ENCODE data around the gene VGLL2. TPM values are rescaled to one million over a fixed set of nuclear protein-coding genes. Genes with fewer than 3 reads are reported as not detected.

VGLL2 gene
- polyA plus RNA-seq, 4 donors, result not detected

DNA sequence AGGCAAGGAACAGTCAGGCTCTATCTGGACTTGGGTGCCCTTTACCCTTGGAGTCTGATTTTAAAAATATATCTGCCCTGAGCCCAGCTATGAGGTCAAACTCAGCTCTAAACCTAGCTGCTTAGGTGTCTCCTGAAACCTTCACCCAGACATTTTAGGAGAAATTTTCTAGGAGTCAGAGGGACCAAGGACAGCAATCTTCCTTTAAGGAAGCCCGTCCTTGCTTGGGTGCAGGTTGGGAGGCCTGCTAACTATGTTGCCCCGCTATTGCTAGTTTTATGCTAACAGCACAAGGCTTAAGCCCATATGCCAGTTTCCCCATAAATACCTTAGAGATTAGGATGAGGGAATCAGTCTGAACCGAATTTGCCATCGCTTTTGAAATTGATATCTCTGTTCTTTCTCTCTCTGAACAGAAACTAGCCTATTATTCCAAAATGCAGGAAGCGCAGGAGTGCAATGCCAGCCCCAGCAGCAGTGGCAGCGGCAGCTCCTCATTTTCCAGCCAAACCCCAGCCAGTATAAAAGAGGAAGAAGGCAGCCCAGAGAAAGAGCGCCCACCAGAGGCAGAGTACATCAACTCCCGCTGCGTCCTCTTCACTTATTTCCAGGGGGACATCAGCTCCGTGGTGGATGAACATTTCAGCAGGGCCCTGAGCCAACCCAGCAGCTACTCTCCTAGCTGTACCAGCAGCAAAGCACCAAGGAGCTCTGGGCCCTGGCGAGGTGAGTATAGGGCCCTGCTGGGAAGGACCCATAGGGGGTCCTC lies 2.6 kb downstream of the VGLL2 start:
- no peak for DNase-seq (ENCODE audit: low read depth in 4 of 4, low spot score in 2 of 4)

DNA sequence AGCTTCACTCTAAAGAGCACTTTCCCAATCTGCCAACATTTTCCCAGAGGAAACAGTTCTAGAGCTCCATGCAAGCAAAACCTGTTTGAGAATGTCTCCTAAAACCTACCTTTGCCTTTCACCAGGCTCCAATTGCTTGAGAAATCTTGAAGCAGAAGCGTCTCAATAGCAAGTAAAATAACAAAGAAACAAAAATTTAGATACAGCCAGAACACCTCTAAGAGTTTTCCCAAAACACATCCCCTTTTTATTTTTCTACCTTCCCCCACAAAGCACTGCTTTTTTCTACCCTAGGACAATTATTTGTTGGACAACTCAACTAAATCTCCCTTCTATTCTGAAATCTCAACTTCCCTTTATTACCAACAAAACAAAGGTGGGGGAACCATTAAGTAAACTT lies 3.6 kb downstream of the VGLL2 start:
- DNase-seq (ENCODE audit: low read depth in 4 of 4, low spot score in 2 of 4), result no peak

DNA sequence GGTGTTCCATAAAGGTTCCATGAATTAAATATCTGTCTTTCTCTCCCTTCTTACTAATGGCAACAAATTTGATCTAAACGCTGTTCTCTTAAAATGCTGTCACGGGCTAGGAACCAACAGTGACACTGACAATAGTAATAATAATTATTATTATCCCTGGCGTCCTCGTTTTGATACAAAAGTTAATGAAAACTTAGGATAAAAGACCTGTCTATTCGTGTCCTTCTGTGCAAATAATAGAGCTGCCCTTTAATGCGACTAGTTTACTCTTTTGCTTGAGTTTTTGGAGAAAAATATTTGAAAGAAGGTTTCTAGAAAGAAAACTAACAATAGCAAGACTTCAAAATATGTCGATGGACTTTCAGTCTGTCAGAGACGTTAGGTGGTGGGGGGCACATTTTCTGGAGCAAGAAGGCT lies 4.3 kb downstream of the VGLL2 start:
- no peak for DNase-seq (ENCODE audit: low read depth in 4 of 4, low spot score in 2 of 4)

DNA sequence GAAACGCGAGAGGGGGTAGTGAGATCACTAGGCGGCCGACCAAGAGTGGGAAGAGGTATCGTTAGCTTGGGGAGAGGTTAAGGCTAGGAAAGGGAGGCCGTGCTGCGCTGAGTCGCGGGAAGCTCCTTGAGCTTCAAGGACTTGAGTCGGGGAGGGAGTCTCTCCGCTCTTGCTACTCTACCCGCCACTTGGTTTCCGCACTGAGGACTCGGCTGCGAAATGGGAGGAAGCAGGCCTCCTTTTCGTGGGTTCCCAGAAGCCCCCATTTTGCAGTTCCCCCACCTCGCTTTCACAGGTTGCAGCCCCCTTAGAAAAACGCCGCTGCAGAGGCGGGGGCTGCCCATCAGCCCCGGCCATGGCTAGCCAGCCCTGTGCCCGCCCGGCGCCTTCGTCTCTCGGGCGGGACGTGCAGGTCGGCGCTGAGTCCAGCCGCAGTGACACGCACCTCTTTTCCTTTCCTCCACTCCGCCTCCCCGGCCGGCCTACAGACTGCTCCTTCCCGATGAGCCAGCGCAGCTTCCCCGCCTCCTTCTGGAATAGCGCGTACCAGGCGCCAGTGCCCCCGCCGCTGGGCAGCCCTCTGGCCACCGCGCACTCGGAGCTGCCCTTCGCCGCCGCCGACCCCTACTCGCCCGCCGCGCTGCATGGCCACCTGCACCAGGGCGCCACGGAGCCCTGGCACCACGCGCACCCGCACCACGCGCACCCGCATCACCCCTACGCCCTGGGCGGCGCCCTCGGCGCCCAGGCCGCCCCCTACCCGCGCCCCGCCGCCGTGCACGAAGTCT lies 4.9 kb downstream of the VGLL2 start:
- DNase-seq (ENCODE audit: low read depth in 4 of 4, low spot score in 2 of 4), result no peak

DNA sequence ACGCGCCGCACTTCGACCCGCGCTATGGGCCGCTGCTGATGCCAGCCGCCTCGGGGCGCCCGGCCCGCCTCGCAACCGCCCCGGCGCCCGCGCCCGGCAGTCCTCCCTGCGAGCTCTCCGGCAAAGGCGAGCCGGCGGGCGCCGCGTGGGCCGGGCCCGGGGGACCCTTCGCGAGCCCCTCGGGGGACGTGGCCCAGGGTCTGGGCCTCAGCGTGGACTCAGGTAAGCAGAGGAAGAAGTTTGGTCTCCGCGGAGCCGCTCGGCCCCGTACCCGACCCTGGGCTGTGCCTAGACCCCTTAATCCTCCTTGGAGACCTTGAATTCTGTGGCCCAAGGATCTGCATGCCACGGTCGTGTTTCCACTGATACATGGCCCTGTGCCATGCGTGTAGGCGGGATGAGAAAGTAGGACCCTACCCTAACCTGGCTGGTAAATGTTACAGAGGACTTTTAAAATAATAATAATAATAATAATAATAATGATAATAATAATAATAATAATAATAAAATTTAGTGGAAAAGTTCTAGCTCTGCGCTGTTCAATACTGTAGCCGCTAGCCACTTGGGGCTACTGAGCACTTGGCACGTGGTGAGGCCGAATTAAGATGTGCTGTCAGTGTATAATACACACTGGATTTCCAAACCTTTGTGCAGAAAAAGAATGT lies 5.6 kb downstream of the VGLL2 start:
- DNase-seq (ENCODE audit: low read depth in 4 of 4, low spot score in 2 of 4), result no peak

DNA sequence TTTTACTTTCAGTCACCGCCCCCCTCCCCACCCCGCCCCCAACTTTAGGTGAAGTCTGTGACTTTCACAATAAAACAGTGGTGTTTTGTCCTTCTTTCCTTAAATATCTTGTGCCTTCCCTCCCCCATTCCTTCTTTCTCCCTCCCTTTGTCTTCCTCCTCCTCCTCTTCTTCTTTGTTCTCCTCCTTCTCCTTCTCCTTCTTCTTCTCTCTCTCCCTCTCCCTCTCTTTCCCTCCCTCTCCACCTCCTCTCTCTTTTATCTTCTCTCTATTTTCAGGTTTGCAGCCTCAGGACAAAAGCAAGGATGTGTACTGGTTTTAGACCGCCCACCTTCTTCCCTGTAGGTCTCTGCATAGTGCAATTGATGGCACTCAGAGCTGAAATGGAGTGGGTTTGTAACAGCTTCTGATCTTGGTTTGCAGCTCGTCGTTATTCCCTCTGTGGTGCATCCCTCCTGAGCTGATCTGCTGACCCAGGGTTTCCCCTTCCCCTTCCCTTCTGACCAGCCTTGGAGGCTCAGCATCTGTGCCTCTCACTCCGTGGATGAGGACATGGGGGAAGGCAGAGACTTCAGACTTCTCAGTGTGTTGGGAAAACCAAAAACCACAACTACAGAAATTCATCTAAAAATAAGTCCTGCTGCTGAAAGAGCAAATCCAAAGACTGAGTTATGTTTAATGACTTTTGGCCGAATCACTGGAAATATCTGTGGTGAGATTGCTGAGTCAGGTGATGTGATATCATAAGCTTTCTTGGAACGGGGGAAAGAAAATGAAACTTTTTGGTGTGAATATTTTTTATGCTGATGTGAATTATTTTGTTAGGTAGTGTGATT lies 6.9 kb downstream of the VGLL2 start:
- no peak for DNase-seq (ENCODE audit: low read depth in 4 of 4, low spot score in 2 of 4)

DNA sequence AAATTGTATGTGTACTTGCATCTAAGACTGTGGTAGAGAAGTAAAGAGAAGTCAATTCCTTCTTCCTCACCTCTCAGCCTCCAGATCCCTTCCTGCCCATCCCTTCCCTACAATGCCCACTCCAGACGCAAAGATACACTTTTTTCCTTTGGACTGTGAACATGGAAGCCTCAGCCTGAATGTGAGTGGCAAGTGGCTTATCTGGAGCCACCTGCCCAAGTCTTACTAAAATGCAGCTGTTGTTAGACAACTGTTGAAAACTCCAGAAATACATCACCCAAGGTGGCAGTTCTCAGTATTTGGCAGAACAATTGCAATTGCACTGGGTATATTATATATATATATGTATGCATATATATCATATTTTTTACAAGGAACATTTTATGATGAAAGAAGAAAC lies 7.5 kb downstream of the VGLL2 start:
- no peak for DNase-seq (ENCODE audit: low read depth in 4 of 4, low spot score in 2 of 4)

DNA sequence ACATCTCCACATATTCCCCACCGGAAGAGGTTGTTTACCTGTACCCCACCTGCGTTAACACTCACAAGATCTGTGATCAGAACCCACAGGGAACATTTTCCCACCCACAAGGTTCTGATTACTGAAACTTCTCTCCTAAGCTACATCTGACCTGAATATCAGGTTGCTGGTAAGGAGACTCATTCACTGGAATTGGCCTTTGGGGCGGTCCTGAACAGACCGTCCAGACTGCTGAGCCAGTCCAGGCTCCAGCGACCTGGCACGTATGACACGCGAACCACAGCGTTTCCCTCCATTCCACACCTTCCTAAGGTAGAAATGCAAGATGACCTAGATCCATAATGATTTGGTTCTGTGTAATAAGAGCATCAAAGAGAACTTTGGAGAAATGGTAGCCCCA lies 9.8 kb downstream of the VGLL2 start:
- DNase-seq (ENCODE audit: low read depth in 4 of 4, low spot score in 2 of 4), result no peak

DNA sequence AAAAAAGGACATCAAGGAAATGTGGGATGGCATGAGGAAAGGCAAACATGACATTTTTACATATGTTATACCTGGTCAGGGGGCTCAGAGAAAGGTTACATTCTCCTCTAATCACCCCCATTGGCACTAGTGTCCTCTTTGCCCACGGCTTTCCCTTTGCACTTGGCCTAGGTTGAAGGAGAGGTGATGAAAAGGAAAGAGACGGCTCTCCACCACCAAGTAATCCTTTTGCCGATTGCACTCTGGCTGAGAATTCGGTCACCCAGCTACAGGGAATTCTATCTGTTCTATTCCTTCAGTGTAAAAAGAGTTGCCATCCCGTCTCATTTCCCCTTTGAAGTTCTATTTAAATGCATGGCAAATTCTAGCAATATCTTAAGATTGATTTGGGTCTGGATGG lies 10.4 kb downstream of the VGLL2 start:
- DNase-seq (ENCODE audit: low read depth in 4 of 4, low spot score in 2 of 4), result no peak

DNA sequence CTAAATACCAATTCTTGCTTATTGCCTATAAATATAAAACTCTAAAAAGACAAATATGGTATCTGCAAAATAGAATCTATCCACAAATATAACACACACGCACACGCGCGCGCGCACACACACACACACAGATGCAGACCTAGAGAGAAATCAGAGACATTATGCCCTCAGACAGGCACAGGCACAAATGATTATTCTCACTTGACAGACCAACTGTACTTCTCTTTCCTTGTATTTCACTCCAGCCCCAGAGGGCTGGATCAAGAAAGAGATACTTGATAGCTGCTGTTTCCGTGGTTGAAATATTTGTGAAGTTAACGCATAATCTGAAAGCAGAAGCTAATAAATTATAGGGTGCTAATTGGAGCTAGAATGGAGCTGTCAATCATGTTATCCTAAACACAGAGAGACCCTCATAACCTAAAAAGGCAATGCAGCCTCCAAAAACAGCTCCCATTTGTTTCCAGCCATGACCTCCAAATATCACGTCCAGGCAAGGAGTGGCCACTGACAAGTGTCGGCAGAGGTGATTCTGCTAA lies 11.5 kb downstream of the VGLL2 start:
- no peak for DNase-seq (ENCODE audit: low read depth in 4 of 4, low spot score in 2 of 4)

DNA sequence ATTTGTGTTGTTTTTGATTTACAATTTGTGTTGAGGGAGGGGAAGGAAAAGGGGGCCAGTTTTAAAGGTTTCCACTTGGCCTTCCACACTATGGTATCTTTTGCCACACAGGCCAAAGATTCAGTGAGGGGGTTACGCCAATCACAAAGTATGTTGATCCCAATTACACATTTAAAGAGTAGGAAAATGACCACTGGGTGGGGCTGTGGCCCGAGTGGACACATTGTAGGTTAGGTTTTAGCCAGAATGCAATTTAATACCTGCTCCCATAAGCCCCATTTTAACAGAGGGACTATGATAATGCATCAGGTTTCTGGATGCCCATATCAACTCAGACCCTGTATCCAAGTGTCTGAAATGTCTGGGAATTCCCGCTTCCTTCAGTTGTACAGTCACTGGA lies 15.6 kb downstream of the VGLL2 start:
- DNase-seq (ENCODE audit: low read depth in 4 of 4, low spot score in 2 of 4), result no peak

DNA sequence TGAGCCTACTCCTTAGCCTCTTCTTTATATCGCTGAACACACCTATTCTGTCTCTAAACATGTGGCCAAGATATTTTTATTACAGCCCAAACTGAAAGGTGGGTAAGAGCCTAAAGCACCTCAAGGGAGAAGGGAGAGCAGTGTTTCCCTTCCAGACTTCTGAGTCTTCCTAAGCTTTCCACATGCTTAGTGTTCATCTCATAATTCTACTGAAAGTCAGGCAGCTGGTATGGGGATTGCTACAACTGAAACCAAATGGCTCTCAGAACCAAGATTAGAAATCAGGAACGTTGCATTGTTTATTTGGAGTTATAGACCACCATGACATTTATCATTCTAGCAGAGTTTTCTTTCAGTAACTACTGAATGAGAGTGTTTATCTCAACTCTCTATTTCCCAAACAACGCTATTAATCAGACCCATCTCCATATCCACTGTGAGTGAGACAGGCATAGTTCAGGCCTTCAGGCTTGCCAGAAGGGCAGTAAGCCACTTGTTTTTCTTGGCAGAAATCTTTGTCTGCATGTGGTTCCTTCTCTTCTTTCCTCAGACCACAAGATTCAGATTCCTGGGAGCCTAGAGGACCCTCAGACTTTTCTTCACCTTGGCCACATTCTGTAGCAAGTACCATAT lies 22.8 kb downstream of the VGLL2 start:
- DNase-seq (ENCODE audit: low read depth in 4 of 4, low spot score in 2 of 4), result no peak

DNA sequence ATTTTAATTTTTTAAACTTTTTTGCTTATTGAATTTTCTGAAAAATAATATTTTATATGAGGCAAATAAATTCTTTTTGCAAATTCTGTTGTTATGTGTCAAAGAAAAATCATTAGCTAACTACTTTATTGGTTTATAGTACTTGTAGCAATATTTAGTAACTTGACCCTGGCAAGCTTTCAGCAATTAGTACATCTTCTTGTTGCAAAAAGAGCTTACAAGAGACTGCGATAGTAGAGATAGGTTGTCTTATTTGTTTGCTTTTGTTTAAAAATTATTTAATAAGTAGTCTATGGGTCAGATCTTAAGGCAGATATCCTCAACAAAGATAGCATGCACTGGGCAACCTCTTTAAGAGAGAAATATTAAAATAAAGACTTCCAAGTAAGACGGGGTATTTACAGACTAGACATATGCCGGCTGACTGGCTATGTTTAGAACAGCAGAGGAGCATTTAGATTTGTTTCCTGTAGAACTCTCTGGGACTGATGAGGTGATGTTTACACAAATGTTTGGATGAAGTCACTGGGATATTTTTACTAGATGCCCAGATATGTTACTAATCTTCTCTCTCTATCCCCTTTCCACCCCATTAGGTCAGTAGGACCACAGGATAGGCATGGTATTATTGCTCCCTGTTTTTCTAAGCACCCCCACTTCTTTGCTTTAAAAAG lies 25.0 kb downstream of the VGLL2 start:
- DNase-seq (ENCODE audit: low read depth in 4 of 4, low spot score in 2 of 4), result no peak

DNA sequence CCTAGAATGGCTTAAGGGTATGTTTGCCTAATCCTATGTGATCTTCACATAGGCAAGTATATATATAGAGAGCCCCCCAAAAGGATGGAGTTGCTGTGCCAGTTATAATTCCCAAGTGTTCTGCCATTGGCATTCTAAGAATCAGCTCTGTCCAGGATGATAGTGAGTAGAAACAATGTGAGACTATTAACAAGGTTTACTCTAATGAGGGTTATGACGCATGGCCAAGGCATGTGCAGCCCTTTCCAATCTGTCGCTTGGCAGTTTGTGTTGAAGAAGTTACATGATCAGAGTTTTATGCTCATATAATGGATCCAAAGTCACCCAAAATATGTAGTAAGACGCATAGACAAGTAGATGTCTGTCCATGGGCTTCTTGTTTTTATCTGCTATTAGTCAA lies 33.6 kb downstream of the VGLL2 start:
- DNase-seq (ENCODE audit: low read depth in 4 of 4, low spot score in 2 of 4), result no peak

DNA sequence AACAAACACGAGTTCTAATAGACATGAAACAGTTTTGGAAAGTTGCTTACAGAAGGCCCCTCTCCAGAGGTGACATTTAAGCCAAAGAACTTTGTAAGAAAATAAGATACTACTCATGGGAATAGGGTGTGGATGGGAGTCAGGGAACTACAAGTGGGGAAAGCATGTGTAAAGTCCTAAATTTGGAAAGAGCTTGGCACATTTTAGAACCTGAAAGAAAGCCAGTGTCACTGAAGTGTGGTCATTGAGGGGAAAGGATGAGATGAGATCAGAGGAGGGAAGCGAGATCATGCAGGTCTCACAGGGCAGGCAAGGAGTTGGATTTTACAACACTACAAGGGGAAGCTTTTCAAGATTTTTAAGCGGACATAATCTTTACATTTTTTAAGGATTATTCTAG lies 38.0 kb downstream of the VGLL2 start:
- no peak for DNase-seq (ENCODE audit: low read depth in 4 of 4, low spot score in 2 of 4)

DNA sequence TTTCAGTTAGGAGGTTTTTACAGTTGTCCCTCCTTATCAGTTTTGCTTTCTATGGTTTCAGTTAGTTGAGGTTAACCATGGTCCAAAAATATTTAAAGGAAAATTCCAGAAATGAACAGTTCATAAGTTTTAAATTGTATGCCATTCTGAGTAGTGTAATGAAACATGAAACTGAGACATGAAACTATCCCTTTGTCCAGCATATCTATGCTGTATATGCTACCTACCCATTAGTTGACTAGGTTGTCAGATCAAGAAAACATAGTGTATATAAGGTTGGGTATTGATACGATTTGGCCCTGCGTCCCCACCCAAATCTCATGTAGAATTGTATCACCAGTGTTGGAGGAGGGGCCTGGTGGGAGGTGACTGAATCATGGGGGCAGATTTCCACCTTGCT lies 39.1 kb downstream of the VGLL2 start:
- DNase-seq (ENCODE audit: low read depth in 4 of 4, low spot score in 2 of 4), result no peak

DNA sequence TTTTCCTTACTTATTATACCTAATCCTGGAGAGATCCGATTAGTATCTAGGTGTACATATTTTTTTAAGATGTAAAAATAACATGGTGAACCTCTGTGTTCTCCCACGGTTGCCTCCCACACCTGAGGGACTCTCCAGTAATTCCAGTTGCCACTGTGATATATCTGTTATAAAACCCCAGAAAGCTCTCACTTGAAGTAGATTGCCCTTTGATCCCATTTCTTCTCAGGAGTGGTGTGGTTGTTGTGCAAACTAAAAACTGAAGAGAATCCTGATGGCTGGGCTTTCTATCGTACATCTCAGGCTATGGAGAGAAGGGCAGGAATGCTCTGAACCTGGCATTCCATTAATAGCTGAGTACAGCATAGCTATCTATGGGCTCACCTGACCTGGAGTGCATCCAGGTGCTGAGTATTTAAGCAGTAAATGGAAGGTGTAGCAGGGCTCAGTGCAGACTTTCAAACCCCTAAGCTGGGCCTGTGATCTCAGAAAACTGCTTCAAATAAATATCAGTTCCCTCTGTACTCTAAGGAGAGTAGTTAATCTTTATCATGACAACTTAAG lies 41.0 kb downstream of the VGLL2 start:
- no peak for DNase-seq (ENCODE audit: low read depth in 4 of 4, low spot score in 2 of 4)

DNA sequence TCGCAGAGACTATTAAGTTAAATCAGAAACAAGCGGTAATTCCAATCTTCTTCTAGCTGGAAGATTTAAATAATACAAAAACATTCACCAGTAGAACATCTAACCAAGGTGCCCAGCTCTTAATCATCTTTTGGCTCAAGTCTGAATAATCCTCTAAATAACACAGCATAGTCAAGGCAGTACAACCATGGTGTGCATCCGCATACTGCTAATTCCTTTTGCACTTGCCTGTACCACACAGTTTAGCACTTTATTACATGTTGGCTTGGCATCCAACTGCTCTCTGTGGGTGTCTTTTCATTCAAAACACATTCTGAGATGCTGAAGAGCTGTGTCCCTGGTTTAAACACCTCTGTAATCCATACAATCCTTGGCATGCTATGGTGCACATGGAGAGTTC lies 42.3 kb downstream of the VGLL2 start:
- no peak for DNase-seq (ENCODE audit: low read depth in 4 of 4, low spot score in 2 of 4)

DNA sequence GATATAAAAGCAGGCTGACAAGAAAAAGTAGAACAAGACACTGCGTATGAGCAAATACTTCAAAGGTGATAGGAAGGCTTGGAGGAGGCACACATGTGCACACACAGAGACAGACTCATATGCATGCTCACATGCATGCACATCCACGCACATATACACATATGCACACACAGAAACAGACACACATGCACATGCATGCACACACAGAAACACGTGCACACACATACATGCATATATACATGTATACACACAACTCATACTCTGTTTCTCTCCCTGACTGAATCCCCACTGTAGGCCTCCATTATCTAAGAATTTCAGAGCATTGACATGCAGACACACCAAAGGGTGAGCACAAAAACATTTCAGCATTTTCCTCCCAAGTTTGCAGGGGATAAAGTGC lies 43.7 kb downstream of the VGLL2 start:
- DNase-seq (ENCODE audit: low read depth in 4 of 4, low spot score in 2 of 4), result no peak
